ENCODE measurements around the gene EFCAB6.

DNA sequence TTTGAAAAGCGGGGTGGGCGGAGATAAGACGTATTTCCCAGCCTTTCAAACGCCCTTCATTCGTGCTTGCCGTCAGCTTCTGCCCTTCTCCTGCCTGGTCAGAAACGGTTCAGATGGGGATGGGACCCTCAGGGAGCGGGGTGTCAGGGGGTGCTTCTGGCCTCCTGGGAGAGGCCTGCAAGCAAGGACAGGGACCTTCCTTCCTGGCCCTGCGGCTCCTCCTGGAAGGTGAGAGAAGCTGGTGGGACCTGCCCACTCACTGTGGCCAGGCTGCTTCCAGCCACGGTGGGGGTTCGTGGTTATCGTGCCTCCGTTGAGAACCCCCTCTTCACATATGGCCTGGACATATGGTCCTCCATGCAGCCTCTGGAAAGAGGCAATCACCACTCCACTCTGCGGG is 295.7 kb downstream of the EFCAB6 start:
- TF ChIP-seq POLR2A (IDR thresholded peaks at IDR 0.05; ENCODE audit: low read length), result no peak
- no peak for TF ChIP-seq GATA1 (IDR thresholded peaks at IDR 0.05; ENCODE audit: low read depth, low read length)

Measured in erythroblast (primary cell).